GM15510 (cell line): ENCODE data around the gene SYAP1.

Source experiments
- POLR2A ChIP-seq: IDR thresholded peaks from 3 replicates; pipeline ENCODE4 v1.6.1; 2011; ENCODE audit warnings: borderline replicate concordance; ENCODE audit not compliant: insufficient read length; ENCODE audit errors: extremely low read depth

The SYAP1 gene

GRCh38 chrX:16771483-16772398 is 52.3 kb downstream of the SYAP1 start:
- TF ChIP-seq POLR2A = no peak

- no peak for TF ChIP-seq POLR2A
Observed at GRCh38 chrX:16772460-16772859, 53.0 kb downstream of the SYAP1 start.

- TF ChIP-seq POLR2A = no peak
Observed at GRCh38 chrX:16774746-16775145, 55.3 kb downstream of the SYAP1 start.

- no peak for TF ChIP-seq POLR2A
Observed at GRCh38 chrX:16778545-16778944, 59.1 kb downstream of the SYAP1 start.

- TF ChIP-seq POLR2A = no peak
Observed at GRCh38 chrX:16778993-16779392, 59.6 kb downstream of the SYAP1 start.

GRCh38 chrX:16783452-16783851 is 64.0 kb downstream of the SYAP1 start:
- no peak for TF ChIP-seq POLR2A

GRCh38 chrX:16785247-16786138 is 66.1 kb downstream of the SYAP1 start:
- TF ChIP-seq POLR2A = no peak

- peak; percentile 89 for TF ChIP-seq POLR2A
Observed at GRCh38 chrX:16786139-16786790, 66.9 kb downstream of the SYAP1 start, which contains the start of gene TXLNG. TSS of gene TXLNG (plus strand) at chrX:16786466. CDS start at chrX:16786488, 22 bp downstream.

- TF ChIP-seq POLR2A = no peak
Observed at GRCh38 chrX:16786791-16787735, 67.7 kb downstream of the SYAP1 start.

GRCh38 chrX:16788477-16788876 is 69.1 kb downstream of the SYAP1 start:
- TF ChIP-seq POLR2A = no peak

- TF ChIP-seq POLR2A = no peak
Observed at GRCh38 chrX:16796298-16796697, 76.9 kb downstream of the SYAP1 start.

- TF ChIP-seq POLR2A = no peak
Observed at GRCh38 chrX:16797358-16797757, 77.9 kb downstream of the SYAP1 start.

GRCh38 chrX:16797841-16798240 is 78.4 kb downstream of the SYAP1 start:
- TF ChIP-seq POLR2A = no peak

- no peak for TF ChIP-seq POLR2A
Observed at GRCh38 chrX:16804923-16805464, 85.6 kb downstream of the SYAP1 start.

GRCh38 chrX:16807548-16807947 is 88.1 kb downstream of the SYAP1 start:
- no peak for TF ChIP-seq POLR2A
